BJ (cell line): Measurements from ENCODE around the gene IGFBP3. TPM values are rescaled to one million over a fixed set of nuclear protein-coding genes. Genes with fewer than 3 reads are reported as not detected.
"Not testable (repeated sequence)": the region's sequence is repeated elsewhere in the genome, so short reads cannot be mapped to it uniquely, and the experiment has no call there.

Experiments
- CTCF ChIA-PET: fragments of 350-600 bp; formaldehyde crosslinking; extraction: SDS; loops from one replicate; lab custom pipeline; 2021; ENCODE audit warnings: antibody characterized with exemption, inconsistent platforms; lab: Yijun Ruan, JAX
- POLR2A ChIA-PET: fragments of 300-600 bp; sonication (Branson Sonifier 250); formaldehyde crosslinking; extraction: SDS; loops from one replicate; lab custom pipeline; 2021; ENCODE audit warnings: antibody characterized with exemption; lab: Charles Lee
- DNase-seq: peaks from one replicate; pipeline ENCODE4 v3.0.0-alpha.2; 2011; ENCODE audit warnings: low read depth
- H3K27me3 ChIP-seq: 2 replicates; pipeline ENCODE4 v1.6.0; 2011; ENCODE audit warnings: low read length; ENCODE audit not compliant: control insufficient read depth, insufficient read depth
- H3K36me3 ChIP-seq: 2 replicates; pipeline ENCODE4 v1.5.1; 2011; ENCODE audit warnings: low read length; ENCODE audit not compliant: control insufficient read depth, insufficient read depth
- H3K4me3 ChIP-seq: 2 replicates; pipeline ENCODE4 v1.5.1; 2011; ENCODE audit warnings: low read depth, mild to moderate bottlenecking, control low read depth, low read length
- polyA plus RNA-seq: library from polyadenylated mRNA; depleted of rRNA; stranded (reverse); fragments of >200 nt; gene quantifications from 2 replicates; pipeline ENCODE4 v1.2.3, GENCODE V29; 2011
- TF ChIP-seq, protein P1 (sequence below): IDR thresholded peaks from 2 replicates; pipeline ENCODE4 v1.5.1; 2011; ENCODE audit warnings: low read depth, mild to moderate bottlenecking, control low read depth, inconsistent platforms, low read length, moderate library complexity; ENCODE audit not compliant: insufficient read depth

IGFBP3 gene
- polyA plus RNA-seq, 1 experiment = 3,005 TPM

DNA sequence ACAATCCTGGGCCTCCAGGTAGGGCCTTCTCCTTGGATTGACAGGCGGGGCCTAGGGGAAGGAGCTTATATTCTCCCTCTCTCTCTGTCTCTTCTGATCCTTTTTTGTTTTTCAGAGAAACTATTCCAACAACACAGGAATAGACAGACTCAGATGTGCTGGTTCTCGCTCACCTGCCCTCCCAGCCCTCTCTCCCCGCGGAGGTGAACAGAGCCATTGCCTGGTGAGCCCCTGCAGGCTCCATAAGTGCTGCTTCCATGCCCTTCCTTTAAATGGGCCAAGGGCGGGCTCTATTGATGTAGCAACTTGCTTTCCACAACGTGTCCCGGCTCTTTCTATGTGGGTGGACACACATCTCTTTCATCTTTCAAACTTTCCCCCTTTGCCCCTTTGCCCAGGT lies 47.2 kb upstream of the IGFBP3 start:
- Histone ChIP-seq H3K4me3 (no peak overlapping the region), H3K27me3 (no peaks in the 10 kb centered on the region), H3K36me3 (no peaks in the 10 kb centered on the region)
- DNase-seq = no peak
- ChIA-PET POLR2A (no interaction called here), CTCF (no interaction called here)
- TF ChIP-seq, protein P1, sequence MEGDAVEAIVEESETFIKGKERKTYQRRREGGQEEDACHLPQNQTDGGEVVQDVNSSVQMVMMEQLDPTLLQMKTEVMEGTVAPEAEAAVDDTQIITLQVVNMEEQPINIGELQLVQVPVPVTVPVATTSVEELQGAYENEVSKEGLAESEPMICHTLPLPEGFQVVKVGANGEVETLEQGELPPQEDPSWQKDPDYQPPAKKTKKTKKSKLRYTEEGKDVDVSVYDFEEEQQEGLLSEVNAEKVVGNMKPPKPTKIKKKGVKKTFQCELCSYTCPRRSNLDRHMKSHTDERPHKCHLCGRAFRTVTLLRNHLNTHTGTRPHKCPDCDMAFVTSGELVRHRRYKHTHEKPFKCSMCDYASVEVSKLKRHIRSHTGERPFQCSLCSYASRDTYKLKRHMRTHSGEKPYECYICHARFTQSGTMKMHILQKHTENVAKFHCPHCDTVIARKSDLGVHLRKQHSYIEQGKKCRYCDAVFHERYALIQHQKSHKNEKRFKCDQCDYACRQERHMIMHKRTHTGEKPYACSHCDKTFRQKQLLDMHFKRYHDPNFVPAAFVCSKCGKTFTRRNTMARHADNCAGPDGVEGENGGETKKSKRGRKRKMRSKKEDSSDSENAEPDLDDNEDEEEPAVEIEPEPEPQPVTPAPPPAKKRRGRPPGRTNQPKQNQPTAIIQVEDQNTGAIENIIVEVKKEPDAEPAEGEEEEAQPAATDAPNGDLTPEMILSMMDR = no peak

DNA sequence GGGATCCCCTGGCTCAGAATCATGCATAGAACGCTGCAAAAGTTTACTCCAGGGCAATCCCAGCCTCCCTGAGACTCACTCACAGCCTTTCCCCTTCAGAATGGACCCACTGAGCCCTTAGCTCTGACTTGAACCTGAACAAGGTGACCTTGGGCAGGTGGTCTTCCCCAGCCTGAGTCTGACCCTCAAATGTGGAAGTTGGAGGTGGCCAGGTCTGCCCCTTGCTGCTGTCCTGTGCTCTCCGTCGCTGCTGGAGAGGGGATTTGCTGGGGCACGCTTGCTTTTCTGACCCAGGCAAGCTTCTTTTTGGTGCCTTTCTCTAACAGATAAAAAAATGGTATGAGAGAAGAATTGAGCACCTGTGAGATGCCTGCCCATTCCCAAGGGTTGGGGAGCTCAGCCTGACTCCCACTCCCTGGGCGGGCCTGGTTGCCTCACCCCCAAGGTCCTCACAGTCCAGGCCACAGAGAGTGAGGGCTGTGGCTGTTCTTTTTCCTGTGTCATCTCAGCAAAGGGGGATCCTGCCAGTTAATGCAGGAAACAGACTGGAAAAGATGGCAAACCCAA lies 46.6 kb upstream of the IGFBP3 start:
- no peaks in the 10 kb centered on the region for H3K27me3 ChIP-seq
- ChIA-PET CTCF (no interaction called here), POLR2A (no interaction called here)
- no peaks in the 10 kb centered on the region for H3K36me3 ChIP-seq
- no peak for DNase-seq
- no peak overlapping the region for H3K4me3 ChIP-seq
- TF ChIP-seq, protein P1 = no peak

DNA sequence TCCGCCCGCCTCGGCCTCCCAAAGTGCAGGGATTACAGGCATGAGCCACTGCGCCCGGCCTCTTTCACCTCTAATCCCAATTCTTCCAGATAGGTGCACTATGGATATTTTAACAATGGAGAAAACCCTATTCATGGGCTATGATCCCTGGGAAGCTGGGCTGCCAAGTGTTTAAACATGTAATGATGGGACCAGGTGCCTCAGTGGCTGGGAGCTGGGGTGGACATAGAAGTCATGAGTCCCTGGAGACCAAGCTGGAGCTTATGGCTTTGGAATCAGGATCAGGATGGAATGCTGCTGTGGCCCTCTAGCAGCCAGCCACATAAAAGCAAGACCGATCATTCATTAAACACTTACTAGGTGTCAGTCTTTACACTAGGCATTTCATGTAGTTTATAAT lies 41.8 kb upstream of the IGFBP3 start:
- ChIA-PET POLR2A (no interaction called here), CTCF (no interaction called here)
- TF ChIP-seq, protein P1 = no peak
- DNase-seq = no peak
- Histone ChIP-seq H3K36me3 (no peaks in the 10 kb centered on the region), H3K27me3 (no peaks in the 10 kb centered on the region), H3K4me3 (no peak overlapping the region)

DNA sequence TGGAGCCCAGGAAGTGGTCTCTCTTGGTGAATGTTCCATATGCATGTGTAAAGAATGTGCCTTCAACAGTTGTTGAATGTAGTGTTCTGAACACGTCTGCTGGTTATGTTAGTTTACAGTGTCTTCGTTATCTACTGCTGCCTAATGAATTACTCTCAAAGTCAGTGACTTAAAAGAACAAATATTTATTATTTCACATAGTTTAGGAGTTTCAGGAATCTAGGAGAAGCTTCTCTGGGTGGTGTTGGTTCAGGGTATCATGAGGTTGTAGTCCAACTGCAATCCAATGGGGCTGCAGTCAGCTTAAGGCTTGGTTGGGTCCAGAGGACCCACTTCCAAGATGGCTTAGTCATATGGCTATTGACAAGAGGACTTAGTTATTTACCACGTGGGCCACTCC lies 36.6 kb upstream of the IGFBP3 start:
- no peak for DNase-seq
- ChIA-PET CTCF (no interaction called here), POLR2A (no interaction called here)
- Histone ChIP-seq H3K27me3 (no peaks in the 10 kb centered on the region), H3K4me3 (no peak overlapping the region), H3K36me3 (no peaks in the 10 kb centered on the region)
- TF ChIP-seq, protein P1 = no peak

DNA sequence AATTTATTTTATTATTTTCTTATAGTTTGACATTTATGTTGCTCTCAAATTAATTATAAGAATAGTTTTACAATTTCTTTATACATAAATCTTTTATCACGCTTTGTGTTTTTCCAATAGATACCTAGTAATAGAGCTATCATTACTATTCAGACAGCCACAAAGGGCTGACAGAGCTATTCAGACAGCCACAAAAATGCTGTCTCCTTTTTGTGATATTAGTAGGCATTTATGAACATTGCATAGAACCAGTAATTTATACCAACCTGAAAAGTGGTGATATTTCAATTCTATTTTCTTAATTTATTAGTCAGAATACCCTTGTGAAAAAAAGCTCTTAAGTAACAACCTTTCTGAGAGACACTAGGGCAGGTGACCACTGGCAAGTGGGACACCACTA lies 34.2 kb upstream of the IGFBP3 start:
- no peaks in the 10 kb centered on the region for H3K27me3 ChIP-seq
- no peaks in the 10 kb centered on the region for H3K36me3 ChIP-seq
- DNase-seq = no peak
- H3K4me3 ChIP-seq = no peak overlapping the region
- ChIA-PET CTCF (interaction anchor here (0.8 kb wide), 1 partner anchor 17 kb away, joined by 3 read pairs; no protein-coding TSS in a partner anchor), POLR2A (no interaction called here)
- TF ChIP-seq, protein P1 = no peak

DNA sequence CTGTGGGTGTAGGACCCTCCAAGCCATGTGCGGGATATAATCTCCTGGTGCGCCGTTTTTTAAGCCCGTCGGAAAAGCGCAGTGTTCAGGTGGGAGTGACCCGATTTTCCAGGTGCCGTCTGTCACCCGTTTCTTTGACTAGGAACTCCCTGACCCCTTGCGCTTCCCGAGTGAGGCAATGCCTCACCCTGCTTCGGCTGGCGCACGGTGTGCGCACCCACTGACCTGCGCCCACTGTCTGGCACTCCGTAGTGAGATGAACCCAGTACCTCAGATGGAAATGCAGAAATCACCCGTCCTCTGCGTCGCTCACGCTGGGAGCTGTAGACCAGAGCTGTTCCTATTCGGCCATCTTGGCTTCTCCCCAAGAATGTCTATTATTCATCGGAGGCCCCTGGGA lies 32.0 kb upstream of the IGFBP3 start:
- H3K27me3 ChIP-seq, CTCF ChIA-PET, DNase-seq, H3K36me3 ChIP-seq, POLR2A ChIA-PET, H3K4me3 ChIP-seq: not testable (repeated sequence)
